NB4 (cell line): ENCODE data around the gene ARL13A.

Source experiments
- DNase-seq: peaks from one replicate; pipeline ENCODE4 v3.0.0; 2010; ENCODE audit warnings: low read depth
- H3K4me3 ChIP-seq: one replicate; pipeline ENCODE4 v1.5.1; 2011; ENCODE audit warnings: mild to moderate bottlenecking, low read depth, low read length, moderate library complexity
- MYC ChIP-seq: IDR thresholded peaks from 2 replicates; pipeline ENCODE4 v1.6.1; 2011; ENCODE audit warnings: low read depth, low read length
- POLR2A ChIP-seq: IDR thresholded peaks from 2 replicates; pipeline ENCODE4 v1.6.1; 2011; ENCODE audit warnings: mild to moderate bottlenecking; ENCODE audit not compliant: insufficient read length; ENCODE audit errors: extremely low read depth
- TF ChIP-seq, protein P1 (sequence below): IDR thresholded peaks from 2 replicates; pipeline ENCODE4 v1.6.1; 2011; ENCODE audit warnings: low read depth, low read length
- TF ChIP-seq, protein P2 (sequence below): IDR thresholded peaks from one replicate; pipeline ENCODE4 v1.5.1; 2012; ENCODE audit warnings: low read depth, low read length

ARL13A gene

DNA sequence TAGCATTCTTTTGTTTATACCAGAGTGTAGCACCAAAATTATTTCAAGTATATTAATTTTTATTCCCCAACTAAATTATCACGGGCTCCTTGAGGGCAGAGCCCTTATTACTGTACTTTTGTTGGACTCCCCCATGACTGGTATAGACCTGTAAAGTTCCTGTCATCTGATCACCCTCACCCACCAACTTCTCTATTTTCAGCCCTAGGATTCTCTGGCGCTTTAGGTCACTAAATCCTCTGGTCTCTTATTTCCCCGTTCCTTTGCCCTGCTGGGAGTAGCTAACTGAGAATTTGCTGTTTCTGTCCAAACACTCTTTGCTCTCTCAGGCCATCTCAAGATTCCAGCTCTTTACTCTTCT lies 37.6 kb upstream of the ARL13A start:
- H3K4me3 ChIP-seq: no peak overlapping the region
- TF ChIP-seq POLR2A (no peak), MYC (no peak)
- TF ChIP-seq, protein P1, sequence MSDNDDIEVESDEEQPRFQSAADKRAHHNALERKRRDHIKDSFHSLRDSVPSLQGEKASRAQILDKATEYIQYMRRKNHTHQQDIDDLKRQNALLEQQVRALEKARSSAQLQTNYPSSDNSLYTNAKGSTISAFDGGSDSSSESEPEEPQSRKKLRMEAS: no peak
- TF ChIP-seq, protein P2, sequence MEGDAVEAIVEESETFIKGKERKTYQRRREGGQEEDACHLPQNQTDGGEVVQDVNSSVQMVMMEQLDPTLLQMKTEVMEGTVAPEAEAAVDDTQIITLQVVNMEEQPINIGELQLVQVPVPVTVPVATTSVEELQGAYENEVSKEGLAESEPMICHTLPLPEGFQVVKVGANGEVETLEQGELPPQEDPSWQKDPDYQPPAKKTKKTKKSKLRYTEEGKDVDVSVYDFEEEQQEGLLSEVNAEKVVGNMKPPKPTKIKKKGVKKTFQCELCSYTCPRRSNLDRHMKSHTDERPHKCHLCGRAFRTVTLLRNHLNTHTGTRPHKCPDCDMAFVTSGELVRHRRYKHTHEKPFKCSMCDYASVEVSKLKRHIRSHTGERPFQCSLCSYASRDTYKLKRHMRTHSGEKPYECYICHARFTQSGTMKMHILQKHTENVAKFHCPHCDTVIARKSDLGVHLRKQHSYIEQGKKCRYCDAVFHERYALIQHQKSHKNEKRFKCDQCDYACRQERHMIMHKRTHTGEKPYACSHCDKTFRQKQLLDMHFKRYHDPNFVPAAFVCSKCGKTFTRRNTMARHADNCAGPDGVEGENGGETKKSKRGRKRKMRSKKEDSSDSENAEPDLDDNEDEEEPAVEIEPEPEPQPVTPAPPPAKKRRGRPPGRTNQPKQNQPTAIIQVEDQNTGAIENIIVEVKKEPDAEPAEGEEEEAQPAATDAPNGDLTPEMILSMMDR: no peak
- DNase-seq: no peak

DNA sequence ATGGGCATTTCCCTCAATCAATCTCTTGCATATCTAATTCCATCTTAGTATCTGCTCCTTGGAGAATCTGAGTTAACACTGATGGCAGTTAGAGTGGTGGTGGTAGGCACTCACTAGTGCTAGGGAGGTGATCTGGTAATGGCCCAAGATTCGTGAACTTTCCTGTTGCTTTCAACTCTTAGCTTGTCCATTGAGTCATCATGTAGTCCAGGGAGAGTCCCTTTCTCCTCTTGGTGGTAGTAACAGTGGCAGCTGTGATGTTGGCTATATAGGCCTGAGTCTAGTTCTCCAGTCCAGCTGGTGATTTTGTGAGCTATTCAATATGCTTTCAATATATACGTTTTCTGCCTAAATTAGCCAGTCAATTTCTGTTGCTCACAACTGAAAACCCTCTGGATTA lies 33.7 kb upstream of the ARL13A start:
- TF ChIP-seq MYC: no peak
- H3K4me3 ChIP-seq: no peak overlapping the region
- DNase-seq: no peak

DNA sequence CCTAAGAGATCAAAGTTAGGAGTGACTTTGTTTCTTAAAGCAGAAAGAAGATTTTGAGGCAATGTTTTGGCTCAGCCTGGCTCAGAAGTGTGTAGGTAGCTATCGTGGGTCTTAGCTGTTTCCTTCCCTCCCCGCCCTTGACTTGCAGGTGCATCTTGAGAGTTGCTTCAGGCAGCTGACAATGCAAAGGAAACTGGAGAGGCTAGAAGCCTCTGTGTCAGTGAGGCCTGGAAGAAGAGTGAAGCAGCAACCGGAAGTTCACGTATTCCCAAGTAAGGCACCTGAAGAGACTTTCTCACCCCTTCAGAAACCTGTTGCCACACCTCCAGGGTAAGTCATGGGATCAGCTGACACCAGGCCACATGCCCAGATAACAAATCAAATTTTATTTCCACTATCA lies 30.2 kb upstream of the ARL13A start:
- TF ChIP-seq, protein P2: no peak
- TF ChIP-seq MYC: no peak
- TF ChIP-seq, protein P1: no peak
- no peak for TF ChIP-seq POLR2A
- no peak for DNase-seq
- no peak overlapping the region for H3K4me3 ChIP-seq

DNA sequence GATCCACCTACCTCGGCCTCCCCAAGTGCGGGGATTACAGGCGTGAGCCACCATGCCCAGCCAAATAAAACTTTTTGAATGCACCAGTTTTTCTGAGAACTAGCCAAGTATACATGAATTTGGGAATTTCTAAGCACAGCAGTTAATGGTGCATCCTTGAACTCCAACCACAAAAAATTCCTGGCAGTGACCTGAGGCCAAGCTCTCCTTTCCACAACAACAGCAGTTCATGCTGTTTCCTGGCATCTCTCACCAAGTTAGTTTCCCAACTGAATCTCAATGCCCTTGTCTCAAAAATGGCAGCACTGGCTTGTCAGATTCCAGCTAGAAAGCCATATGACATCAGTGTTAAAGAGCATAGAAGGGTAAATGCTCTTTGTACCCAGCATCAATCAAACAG lies 24.9 kb upstream of the ARL13A start:
- TF ChIP-seq POLR2A (no peak), MYC (no peak)
- TF ChIP-seq, protein P2: no peak
- TF ChIP-seq, protein P1: no peak
- no peak overlapping the region for H3K4me3 ChIP-seq
- no peak for DNase-seq

DNA sequence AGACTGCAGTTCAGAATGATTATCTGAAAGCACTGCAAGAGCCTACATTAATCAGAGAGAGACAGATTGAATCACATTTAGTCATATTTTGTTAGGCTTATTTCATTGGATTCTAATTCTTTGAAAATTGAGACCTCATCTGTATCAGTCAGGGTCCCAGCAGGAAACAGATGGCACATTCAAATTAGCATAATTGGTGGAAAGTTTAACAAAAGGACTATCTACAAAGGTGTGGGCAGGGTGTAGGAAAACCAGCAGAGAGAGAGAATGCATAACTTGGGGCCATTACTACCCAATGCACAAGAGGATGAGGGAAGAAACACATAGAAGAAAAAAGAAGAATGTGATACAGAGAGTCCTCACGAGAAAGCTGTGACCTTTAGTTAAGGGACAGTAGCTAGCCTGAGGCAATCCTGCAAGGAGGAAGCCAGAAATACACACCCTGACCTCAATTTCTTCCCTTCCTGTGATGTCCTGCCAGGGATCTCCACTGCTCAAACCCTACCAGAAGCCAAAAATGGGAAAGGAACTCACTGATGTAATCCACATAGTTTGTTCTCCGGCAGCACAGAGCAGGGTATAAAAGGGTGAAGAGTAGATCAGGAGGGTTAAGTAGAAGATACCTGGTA lies 23.1 kb upstream of the ARL13A start:
- TF ChIP-seq MYC: no peak
- TF ChIP-seq POLR2A: no peak
- TF ChIP-seq, protein P2: no peak
- TF ChIP-seq, protein P1: no peak
- H3K4me3 ChIP-seq: no peak overlapping the region
- no peak for DNase-seq

DNA sequence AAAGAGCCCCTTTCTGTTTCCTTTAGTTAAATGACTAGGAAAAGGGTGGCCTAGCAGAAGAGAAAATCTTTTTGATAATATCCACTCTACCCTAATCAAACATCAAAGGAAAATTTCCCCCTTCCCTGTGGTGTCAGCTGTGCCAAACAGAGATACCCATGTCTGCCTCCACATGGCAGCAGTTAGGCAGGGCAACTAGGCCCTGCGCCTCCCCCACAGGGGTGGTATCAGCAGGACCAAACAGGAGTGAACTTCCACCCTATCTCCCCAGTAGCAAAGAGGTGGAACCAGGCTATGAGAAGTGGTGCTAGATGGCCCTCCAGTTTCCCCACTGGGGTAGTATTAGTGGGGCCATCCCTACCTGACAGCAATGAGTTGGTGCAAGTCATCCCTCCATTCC lies 21.0 kb upstream of the ARL13A start:
- H3K4me3 ChIP-seq: no peak overlapping the region
- TF ChIP-seq MYC (no peak), POLR2A (no peak)
- TF ChIP-seq, protein P1: no peak
- TF ChIP-seq, protein P2: no peak
- DNase-seq: no peak

DNA sequence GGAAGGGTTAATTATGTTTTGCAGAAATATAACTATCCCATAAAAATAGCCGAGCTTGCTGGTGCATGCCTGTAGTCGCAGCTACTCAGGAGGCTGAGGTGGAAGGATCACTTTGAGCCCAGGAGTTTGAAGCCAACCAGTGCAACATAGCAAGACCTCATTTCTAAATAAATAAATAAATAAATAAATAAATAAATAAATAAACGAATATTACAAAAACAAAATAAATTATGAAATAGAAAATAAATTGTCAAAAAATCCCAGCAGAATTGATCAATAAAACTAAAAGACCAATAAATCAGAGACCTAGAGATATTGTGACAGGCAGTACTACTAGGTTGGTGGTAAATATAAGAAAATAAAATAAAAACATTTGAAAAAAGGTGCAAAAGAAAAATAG lies 6.7 kb upstream of the ARL13A start:
- no peak for DNase-seq
- no peak overlapping the region for H3K4me3 ChIP-seq
- TF ChIP-seq POLR2A: no peak
